Iris pigment epithelial cell (primary cell): ENCODE data around the gene CAMKK1.

Source experiments
- DNase-seq: peaks from one replicate; pipeline ENCODE4 v3.0.0-alpha.2; 2011; ENCODE audit warnings: low read depth

CAMKK1 gene

GRCh38 chr17:3893003-3893719, at the start of gene CAMKK1:
CAMKK1 (minus strand) TSS chr17:3893053; CDS start chr17:3885687, 7,366 bp downstream.
- peak; percentile 79 for DNase-seq

DNA sequence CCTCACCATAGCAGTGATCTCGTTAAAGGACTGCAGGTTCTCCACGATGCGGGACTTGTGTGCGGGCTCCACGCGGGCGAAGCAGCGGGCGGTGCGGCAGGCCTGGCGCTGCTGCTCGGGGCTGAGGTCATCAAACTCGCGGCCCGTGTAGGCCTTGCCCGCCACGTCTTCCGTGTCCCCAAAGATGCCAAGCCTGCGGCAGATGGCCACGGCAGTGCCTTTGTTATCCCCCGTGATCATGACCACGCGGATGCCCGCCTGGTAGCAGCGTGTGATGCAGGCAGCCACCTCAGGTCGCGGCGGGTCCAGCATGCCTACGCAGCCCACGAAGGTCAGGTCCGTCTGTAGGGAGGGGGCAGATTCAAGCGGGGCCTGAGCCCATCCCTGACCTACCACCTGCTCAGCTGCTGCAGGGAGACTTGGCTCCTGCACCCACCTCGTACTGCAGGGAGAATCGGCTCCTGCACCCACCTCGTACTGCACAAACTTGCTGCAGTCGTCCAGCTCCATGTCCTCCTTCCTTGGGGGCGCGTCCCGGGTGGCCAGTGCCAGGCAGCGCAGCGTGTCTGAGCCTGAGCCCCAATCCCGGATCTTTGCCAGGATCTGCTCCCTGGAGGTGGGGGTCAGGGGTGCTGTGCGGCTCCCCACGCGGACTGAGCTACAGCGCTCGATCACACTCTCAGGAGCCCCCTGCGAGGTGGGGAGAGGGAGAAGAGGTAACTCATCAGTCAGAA, 48.3 kb upstream of the CAMKK1 start:
- no peak for DNase-seq

- no peak for DNase-seq
Observed at GRCh38 chr17:3937359-3937758, 44.5 kb upstream of the CAMKK1 start.

GRCh38 chr17:3935825-3936355, 43.0 kb upstream of the CAMKK1 start:
- peak; percentile 77 for DNase-seq

- DNase-seq: peak; percentile 77
Observed at GRCh38 chr17:3935140-3935542, 42.3 kb upstream of the CAMKK1 start.

DNA sequence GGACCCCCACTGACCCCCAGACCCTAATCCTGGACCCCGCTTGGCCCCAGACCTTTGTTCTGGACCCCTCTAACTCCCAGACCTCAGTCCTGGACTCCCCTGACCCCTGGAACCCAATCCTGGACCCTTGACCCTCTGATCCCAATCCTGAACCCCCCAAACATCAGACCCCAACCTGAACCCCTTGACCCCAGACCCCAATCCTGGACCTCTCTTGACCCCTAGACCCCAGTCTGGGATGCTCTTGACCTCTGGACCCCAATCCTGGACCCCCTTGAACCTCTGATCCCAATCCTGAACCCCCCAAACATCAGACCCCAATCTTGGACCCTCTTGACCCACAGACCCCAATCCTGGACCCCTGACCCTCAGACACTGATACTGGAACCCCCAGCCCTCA, 36.9 kb upstream of the CAMKK1 start:
- no peak for DNase-seq

GRCh38 chr17:3929181-3929580, 36.3 kb upstream of the CAMKK1 start:
- DNase-seq: no peak

GRCh38 chr17:3928406-3928805, 35.6 kb upstream of the CAMKK1 start:
- no peak for DNase-seq

DNA sequence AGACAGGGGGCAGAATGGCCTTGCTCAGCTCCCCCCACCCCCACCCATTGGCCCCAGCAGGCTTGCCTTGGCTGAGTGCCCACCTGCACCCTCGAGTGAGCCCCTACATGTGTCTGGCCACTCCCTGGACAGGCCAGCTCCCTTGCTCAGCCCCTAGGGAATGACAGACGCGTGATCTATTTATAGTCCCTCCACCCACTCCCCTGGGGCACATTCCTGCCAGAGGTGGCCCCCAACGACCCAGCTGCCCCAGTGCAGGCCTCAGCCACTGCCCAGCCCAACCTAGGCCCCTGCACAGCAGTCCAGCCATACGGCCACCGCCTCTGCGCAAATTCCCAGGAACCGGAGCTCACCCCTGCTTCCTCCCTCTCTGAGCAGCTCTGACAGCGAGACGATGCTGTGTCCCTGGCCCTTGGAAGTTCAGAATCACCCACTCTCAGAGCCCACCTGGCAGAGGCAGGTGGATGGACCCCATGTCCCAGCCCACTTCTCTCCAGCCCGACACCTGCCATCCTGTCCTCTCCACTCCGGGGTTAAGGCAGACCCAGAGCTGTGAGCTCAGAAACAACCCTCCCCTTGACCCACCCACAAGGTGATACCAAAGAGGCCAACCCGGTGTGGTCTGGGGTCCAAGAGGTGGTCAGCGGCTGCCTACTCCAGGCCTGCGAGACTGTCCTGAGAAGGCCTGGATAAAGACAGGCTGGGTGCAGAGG, 34.9 kb upstream of the CAMKK1 start:
- DNase-seq: no peak

- DNase-seq: no peak
Observed at GRCh38 chr17:3926860-3927627, 34.2 kb upstream of the CAMKK1 start.

DNA sequence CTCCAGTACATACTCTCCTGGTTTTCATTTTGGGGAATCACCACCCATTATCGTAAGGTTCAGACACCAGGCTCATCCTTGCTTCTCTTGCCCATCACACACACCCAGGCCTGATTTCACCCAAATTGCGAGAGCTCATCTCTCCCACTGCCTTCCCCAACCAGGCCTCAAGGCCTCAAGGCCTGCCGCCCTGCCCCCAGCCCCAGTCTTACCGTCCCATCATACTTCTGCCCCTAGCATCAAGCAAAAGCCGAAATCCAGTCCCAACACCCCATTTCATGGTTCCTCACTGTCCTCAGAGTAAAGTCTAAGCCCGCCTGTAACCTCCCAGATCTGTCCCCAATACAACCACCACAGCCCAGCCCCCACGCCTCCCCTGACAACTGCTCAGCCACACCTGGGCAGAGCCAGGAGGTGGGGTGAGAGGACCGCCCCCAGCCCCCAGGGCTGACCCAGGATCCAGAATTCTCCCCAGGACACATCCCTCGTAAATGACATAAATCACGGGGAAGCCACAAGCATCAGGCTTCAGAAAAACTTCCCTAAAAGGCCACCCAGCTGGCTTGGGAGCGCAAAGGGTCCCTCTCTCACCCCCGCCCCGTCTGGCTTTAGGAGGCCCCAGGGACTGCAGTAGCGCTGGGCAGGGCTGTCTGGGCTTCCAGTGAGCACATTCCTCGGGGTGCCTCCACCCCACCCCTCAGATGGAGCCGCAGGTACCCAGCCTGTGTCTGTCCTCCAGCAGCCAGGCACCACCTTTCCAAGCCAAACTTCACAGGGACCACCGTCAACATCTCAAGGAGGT, 33.0 kb upstream of the CAMKK1 start:
- no peak for DNase-seq

GRCh38 chr17:3924512-3925350, 31.9 kb upstream of the CAMKK1 start:
- DNase-seq: no peak

DNA sequence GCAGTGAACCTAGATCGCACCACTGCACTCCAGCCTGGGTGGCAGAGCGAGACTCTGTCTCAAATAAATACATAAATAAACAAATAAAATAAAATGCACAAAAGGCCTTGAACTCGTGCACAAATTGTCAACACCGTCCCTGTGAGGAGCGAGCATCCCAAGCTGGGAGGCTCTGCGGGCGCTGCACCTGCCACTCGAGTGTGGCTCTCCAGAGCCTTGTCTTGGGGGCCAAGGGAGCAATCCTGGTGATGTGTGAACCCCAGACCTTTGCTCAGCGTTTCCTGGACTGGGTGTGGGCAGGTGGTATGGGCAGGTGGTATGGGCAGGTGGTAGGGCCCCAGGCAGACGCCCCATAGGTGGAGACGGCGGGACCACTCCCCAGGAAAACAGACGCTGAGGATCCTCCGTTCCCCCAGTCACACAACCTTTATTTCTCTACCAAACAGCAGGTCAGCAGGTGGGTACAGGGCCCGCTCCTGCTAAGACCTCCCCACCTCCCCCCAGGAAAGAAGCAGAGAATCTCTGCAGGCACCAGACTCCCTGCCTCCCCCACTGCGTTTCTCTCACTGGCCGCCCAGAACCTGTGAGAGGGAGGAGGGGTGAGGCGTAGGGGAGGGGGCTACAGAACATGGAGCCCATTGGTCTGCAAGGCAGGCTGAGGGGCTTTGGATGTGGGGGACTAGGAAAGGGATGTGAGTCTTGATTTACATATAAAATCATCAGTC, 30.8 kb upstream of the CAMKK1 start:
- DNase-seq: no peak

- no peak for DNase-seq
Observed at GRCh38 chr17:3922765-3923164, 29.9 kb upstream of the CAMKK1 start.

DNA sequence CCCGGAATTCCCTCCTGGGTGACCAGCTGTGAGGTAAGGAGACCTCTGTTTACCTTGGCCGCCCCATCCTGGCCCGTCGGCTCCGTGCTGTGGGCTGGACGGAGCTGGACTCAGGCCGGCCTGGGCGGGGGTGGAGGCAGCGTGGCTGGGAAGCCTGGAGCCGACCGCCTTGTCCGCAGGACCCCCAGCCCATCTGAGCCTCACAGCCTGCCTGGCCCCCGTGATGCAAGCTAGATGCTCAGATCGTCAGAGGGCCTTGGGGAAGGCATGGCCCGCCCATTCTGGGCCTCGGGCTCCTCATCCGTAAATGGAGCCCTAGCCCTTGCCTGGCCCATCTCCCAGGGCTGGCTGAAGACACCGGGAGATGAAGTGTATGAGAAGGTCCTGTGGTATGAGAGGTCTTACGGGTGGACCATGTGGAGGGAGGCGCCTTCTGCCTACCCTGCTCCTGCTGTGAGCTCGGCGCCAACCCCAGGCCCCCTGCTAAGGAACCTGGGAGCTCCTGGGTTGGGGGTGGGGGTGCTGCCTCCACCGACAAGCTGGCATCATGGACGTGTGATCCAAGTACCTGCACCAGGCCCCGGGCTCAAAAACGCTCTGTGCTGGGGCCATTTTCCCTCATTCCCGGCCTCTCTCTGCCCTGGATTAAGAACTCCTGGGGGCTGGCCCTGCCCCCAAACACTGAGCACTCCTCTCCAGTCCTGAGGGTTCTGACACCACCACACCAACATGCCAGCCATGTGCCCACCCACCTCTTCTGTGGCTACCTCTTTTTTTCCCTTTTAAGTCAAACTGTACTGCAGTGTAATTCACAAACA, 28.9 kb upstream of the CAMKK1 start:
- DNase-seq: no peak

DNA sequence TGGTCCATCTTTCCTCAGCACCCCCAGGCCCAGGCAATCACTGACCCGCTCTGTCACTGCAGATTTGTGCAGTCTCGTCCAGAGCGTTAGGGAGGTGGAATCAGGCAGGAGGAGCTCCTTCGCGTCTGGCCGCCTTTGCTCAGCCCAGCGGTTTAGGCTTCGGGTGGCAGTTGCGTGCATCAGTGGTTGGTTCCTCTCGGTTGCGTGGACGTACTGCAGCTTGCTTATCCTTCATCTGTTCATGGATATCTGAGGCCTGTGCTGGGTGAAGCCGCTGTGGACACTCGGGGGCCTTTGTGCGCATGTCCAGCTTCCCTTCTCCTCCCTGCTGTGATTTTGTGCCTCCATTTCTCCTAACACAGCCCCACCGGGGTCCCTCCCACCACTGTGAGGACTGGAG, 28.2 kb upstream of the CAMKK1 start:
- DNase-seq: no peak

DNA sequence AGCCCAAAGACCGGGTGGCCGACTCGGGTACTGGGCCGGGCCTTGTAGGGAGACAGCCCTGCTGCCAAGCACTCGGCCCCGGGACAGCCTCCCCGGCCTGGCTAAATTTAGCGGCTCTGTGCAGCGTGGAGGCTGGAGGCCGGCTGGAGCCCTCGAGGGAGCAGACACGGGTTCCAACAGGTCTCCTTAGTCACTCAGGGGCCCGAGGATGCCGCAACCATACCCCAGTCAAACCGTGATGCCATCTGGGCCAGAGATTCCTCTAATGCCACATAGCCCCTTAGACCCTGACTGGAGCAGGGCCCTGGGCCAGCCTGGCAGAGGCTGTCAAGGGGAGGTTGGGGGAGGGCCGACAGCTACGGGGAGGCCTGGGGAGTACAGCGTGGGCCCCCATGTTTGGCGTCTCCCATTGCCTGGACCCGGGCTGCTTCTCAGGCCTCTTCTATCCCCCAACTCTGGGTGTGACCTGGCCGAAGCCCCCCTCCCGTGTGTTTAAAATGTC, 26.3 kb upstream of the CAMKK1 start:
- DNase-seq: no peak

- DNase-seq: no peak
Observed at GRCh38 chr17:3918372-3919122, 25.7 kb upstream of the CAMKK1 start.
